Astrocyte (in vitro differentiated cells and primary cell): Measurements from ENCODE around the gene INO80.

Source experiments
- CTCF ChIP-seq: IDR thresholded peaks from 2 replicates; pipeline ENCODE4 v1.5.1; 2011; ENCODE audit warnings: low read depth, mild to moderate bottlenecking, inconsistent platforms, low read length, moderate library complexity; ENCODE audit not compliant: insufficient read depth
- EZH2 ChIP-seq: IDR thresholded peaks from 2 replicates; pipeline ENCODE4 v1.6.1; 2012; ENCODE audit warnings: mild to moderate bottlenecking, low read length, inconsistent platforms; ENCODE audit not compliant: insufficient read depth

GRCh38 chr15:40942337-40942854 is 173.7 kb downstream of the INO80 start:
- TF ChIP-seq CTCF, result no peak
- TF ChIP-seq EZH2, result no peak
